T-helper 2 cell treated with Interferon-gamma antibody and Interleukin-4, amounts not matched to agents 100 ng/mL and 5 ng/mL, for 36 hours (primary cell): ENCODE data around the gene CDH23. TPM values are rescaled to one million over a fixed set of nuclear protein-coding genes. Genes with fewer than 3 reads are reported as not detected.

Experiments
- intact Hi-C: fragments of 100-400 bp; cut with micrococcal nuclease; formaldehyde crosslinking; loops from one replicate; pipeline ENCODE4 v1.15.1; 2023
- total RNA-seq: library from RNA; stranded (reverse); gene quantifications from 2 replicates; pipeline ENCODE4 v1.2.3, GENCODE V29; 2022

CDH23 gene
- total RNA-seq, 1 donor from 2014 or later: 4.2 TPM

DNA sequence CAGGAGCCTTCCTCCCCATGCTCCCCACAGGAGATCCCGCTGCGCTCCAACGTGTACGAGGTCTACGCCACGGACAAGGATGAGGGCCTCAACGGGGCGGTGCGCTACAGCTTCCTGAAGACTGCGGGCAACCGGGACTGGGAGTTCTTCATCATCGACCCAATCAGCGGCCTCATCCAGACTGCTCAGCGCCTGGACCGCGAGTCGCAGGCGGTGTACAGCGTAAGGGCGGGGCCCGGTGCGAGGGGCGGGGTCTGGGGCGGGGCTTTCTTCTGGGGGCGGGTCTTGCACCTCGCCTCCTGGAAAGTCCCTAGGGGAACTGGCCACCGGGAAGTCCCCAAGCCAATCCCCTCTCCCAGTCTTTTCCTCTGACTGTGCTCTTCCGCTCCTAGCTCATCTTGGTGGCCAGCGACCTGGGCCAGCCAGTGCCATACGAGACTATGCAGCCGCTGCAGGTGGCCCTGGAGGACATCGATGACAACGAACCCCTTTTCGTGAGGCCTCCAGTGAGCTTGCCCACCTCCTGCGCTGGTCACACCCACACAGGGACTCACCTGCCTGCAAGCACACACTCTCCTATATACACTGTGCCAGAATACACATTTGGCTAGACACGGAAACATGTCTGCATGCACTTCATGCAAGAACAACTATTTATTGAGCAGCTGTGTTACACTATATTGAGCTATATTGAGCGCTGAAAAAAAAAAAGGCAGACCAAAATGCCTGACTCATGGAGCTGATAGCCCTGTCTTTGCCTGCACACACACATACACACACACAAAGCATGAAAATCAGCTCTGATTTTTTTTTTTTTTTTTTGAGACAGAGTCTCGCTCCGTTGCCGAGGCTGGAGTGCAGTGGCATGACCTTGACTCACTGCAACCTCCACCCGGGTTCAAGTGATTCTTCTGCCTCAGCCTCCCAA, 409.3 kb downstream of the CDH23 start:
- intact Hi-C loops: no loop called here

DNA sequence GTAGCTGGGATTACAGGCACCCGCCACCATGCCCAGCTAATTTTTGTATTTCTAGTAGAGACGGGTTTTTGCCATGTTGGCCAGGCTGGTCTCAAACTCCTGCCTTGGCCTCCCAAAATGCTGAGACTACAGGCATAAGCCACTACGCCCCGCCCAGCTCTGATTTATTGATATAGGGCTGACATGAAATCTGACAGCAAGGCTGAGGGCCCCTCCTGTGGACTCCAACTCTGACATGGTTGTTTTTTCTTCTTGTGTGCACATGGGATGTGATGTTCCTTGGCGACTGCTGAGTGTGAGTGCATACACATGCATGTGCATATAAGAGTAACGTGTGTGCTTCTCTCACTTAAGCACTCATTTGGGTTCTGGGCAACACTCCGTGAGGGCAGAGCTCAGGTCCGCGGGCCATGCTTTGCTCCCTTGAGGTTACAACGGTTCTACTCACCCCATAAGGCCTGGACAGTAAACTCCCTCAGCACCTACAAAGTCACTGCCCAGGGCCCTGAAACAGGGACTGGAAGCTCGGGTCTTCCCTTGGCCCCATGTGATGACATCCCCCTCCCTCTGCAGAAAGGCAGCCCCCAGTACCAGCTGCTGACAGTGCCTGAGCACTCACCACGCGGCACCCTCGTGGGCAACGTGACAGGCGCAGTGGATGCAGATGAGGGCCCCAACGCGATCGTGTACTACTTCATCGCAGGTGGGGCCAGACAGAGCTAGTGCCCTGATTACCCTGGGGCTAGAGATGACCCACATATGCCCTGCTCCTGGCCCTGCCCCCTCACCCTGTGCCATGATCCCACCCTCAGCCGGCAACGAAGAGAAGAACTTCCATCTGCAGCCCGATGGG, 410.2 kb downstream of the CDH23 start:
- intact Hi-C loops: no loop called here

DNA sequence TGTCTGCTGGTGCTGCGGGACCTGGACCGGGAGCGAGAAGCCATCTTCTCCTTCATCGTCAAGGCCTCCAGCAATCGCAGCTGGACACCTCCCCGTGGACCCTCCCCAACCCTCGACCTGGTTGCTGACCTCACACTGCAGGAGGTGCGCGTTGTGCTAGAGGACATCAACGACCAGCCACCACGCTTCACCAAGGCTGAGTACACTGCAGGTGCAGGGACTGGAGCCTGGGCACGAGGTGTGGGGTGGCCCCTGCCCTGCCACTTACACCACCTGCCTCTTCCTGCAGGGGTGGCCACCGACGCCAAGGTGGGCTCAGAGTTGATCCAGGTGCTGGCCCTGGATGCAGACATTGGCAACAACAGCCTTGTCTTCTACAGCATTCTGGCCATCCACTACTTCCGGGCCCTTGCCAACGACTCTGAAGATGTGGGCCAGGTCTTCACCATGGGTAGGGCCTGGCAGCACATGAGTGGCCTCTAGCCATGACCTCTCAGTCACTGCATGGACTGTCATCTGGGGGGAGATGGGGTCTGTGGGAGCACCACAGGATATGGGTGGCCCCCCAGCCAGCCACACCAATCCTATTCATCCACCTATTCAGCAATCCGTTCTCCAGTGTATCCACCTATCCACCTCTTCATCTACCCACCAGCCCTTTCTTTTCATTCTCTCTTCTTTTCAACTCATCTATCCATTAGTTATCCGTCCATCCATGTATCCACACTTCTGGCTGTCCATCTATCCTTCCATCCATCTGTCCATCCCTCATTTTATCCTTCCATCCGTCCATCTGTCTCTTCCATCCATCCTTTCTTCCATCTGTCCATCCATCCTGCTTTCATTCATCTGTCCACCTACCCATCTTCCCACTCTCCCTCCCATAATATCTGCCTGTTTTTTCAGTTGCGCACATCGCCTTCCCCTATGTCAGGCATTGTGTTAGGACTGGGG, 411.1 kb downstream of the CDH23 start:
- intact Hi-C loops: no loop called here

DNA sequence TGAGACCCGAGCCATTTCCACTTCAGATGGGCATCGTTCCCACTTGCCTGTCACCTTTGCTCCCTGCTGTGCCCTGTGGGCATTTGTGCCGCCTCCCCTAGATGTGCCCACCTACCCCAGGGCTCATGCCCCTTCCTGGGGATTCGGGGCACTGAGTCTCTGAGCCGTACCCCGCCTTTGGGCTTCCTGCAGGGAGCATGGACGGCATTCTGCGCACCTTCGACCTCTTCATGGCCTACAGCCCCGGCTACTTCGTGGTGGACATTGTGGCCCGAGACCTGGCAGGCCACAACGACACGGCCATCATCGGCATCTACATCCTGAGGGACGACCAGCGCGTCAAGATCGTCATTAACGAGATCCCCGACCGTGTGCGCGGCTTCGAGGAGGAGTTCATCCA, 412.9 kb downstream of the CDH23 start:
- intact Hi-C loops: loop anchor here (5.0 to 10.0 kb wide), 3 partner anchors 82 to 205 kb away; no protein-coding TSS in a partner anchor

DNA sequence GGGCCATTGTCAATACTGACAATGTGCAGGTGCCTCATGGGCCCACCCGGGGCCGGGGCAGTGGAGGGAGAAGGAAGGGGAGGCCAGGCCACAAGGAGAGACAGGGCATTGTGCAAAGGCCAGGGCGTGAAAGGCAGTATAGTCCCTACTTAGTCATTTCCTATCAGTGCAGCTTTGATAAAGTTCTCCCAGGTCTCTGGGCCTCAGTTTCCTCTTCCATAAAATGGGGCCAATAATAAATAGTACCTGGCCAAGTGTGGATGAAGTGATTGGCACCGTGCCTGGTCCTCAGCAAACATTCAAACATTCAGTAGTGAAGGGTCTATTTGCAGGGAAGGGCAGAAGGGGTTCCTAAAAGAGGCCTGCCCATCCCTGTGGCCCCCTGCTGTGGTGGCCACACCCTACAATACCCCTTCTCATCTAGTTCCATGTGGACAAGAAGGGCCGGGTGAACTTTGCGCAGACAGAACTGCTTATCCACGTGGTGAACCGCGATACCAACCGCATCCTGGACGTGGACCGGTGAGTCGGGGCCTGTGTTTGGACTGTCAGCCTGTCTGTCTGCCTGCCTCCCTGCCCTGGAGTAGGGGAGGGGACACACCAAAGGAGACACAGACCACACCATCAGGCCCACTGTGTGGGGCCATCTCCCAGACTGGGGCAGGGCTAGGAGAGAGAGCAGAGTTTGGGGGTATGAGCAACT, 413.5 kb downstream of the CDH23 start:
- intact Hi-C loops: loop anchor here (5.0 to 10.0 kb wide), 3 partner anchors 83 to 205 kb away; no protein-coding TSS in a partner anchor

DNA sequence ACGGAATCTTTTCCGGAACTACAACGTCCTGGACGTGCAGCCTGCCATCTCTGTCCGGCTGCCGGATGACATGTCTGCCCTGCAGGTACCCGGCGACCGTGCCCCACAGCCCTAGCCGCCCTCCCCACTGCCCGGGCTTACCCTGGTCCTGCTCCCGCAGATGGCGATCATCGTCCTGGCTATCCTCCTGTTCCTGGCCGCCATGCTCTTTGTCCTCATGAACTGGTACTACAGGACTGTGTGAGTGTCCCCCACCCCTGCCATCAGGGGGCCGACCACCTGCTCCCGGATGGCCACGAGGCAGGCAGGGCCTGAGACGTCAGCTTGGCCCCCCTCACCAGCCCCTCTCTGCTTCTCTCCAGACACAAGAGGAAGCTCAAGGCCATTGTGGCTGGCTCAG, 414.6 kb downstream of the CDH23 start:
- intact Hi-C loops: loop anchor here (5.0 to 10.0 kb wide), 3 partner anchors 84 to 207 kb away; no protein-coding TSS in a partner anchor

DNA sequence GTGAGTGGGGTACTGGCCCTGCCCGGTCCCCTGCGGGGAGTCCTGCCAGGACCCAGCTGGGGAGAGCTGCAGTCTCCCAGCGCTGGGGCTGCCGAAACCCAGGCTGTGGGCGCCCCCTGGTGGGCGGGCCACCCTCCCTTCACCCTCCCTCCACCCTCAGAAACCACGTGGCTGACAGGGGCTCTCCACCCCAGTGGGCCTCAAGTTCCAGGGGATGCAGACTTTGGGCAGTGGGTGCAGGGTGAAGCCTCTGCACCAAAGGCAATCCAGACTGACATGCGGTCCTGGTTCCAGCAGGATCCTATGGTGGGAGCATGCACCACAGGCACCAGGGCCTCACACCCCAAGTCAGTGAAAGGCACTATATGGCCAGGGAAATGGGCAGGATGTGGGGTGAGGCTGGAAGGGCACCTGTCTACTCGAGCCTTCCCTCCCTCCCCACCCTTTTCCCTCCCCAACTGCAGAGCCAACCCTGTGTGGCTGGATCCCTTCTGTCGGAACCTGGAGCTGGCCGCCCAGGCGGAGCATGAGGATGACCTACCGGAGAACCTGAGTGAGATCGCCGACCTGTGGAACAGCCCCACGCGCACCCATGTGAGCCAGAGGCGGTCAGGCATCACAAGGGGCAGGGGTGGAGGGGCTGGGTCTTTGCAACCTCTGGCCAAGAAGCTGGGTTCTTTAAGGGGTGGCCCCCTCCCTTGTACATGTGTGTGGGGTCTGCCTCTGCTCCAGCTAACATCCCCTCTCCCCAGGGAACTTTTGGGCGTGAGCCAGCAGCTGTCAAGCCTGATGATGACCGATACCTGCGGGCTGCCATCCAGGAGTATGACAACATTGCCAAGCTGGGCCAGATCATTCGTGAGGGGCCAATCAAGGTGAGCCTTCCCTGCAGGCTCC, 415.5 kb downstream of the CDH23 start:
- intact Hi-C loops: loop anchor here (1.0 to 10.0 kb wide), 5 partner anchors 85 to 497 kb away; no protein-coding TSS in a partner anchor

DNA sequence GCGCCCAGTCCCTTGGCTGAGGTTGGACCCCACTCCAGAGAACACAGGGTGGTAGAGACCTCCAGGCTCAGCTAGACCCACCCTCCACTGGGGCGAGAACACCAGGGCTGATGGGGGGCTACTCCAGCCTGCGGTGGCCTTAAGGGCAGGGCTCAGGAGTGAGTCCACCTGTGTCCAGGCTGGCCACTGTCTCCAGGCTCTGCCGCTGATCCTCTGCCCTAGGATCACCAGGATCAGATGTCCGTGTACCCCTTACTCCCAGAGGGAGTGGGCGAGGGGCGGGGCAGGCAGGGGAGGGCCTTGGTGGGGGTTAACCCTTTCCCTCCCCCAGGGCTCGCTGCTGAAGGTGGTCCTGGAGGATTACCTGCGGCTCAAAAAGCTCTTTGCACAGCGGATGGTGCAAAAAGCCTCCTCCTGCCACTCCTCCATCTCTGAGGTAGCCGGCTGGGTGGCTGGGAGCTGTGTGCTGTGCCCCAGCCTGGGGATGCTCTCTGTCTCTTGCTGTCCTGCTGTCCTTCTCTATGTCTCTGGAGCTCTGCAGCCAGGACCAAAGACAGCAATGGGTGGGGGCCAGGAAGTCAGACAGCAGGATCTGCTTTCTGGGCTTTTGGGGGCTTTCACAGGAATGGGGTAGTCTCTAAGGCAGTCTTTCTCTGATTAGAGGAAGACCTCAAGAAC, 416.3 kb downstream of the CDH23 start:
- intact Hi-C loops: loop anchor here (1.0 to 10.0 kb wide), 5 partner anchors 86 to 498 kb away; no protein-coding TSS in a partner anchor

DNA sequence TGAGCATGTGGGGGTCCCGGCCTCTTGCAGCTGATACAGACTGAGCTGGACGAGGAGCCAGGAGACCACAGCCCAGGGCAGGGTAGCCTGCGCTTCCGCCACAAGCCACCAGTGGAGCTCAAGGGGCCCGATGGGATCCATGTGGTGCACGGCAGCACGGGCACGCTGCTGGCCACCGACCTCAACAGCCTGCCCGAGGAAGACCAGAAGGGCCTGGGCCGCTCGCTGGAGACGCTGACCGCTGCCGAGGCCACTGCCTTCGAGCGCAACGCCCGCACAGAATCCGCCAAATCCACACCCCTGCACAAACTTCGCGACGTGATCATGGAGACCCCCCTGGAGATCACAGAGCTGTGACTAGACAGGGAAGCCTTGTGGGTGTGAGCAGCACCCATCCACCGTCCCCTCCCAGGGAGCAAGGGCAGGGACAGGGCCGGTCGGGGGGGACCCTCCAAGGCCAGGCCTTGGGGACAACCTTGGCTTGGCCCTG, 418.2 kb downstream of the CDH23 start:
- intact Hi-C loops: loop anchor here (5.0 to 10.0 kb wide), 3 partner anchors 88 to 210 kb away; no protein-coding TSS in a partner anchor

DNA sequence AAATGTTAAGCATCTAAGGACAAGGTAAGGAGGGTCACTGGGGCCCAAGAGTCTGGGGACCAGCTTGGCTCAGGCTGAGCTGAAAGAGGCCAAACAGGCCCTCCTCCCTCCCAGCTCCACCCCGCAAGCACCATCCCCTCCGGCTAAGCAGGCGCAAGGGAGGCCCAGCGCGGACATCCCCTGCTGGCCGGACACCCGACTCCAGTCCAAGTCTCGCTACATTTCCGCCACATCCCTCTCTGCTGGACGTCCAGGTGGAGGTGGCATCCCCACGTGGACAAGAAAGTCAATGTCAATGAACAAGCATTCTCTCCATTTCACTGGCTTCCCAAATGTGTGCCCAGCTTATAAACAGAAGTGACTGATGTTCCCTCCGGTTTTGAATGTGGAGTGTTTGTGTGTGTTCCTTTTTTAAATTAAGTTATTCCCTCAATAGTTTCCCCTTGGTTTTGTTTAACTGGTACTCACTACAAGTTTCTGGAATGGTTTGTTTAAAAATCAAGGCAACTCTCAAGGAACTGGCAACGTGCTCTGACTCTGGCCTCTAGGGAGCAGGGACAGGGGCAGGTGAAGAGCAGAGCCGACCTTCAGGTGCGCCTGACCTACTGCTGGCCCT, 418.9 kb downstream of the CDH23 start:
- intact Hi-C loops: loop anchor here (10.0 kb wide), 1 partner anchor 211 kb away; no protein-coding TSS in a partner anchor

DNA sequence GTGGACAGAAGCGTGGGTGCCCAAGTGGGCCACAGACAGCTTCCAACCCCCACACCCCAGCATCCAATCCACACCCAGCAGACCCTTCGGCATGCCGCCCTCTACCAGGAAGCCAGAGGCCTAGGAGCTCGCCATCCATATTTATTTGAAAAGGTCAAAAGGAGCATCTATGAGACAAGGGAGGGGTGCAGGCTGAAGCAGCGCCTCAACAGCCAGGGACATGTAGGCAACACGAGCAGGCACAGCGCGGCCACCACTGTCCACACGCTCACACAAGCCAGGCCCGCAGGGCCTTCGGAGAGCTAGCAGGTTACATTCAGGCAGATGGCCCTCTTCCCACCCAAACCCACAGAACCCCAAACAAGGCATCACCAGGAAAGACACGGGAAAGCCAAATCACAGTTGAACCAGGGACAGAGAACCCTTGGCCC, 419.7 kb downstream of the CDH23 start:
- intact Hi-C loops: loop anchor here (10.0 kb wide), 1 partner anchor 212 kb away; no protein-coding TSS in a partner anchor

DNA sequence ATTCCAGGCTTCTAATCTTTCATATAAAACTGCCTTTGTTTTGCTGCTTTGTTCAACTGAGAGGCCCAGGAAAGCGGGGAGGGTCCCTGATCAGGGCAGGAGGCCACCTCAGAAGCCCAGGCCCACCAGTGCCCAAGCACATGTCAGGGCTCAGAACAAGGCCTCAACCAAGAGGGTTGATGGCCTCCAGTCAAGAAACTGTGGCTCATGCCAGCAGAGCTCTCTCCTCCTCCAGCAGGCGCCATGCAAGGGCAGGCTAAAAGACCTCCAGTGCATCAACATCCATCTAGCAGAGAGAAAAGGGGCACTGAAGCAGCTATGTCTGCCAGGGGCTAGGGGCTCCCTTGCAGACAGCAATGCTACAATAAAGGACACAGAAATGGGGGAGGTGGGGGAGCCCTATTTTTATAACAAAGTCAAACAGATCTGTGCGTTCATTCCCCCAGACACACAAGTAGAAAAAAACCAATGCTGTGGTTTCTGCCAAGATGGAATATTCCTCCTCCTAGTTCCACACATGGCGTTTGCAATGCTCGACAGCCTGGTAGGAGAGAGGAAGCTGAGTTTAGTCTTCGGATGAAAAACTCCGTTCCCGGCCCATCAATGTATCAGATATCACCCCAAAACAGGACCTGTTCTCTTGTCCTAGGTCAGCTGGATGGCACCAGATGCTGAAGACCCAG, 420.4 kb downstream of the CDH23 start:
- intact Hi-C loops: loop anchor here (10.0 kb wide), 1 partner anchor 212 kb away; no protein-coding TSS in a partner anchor

DNA sequence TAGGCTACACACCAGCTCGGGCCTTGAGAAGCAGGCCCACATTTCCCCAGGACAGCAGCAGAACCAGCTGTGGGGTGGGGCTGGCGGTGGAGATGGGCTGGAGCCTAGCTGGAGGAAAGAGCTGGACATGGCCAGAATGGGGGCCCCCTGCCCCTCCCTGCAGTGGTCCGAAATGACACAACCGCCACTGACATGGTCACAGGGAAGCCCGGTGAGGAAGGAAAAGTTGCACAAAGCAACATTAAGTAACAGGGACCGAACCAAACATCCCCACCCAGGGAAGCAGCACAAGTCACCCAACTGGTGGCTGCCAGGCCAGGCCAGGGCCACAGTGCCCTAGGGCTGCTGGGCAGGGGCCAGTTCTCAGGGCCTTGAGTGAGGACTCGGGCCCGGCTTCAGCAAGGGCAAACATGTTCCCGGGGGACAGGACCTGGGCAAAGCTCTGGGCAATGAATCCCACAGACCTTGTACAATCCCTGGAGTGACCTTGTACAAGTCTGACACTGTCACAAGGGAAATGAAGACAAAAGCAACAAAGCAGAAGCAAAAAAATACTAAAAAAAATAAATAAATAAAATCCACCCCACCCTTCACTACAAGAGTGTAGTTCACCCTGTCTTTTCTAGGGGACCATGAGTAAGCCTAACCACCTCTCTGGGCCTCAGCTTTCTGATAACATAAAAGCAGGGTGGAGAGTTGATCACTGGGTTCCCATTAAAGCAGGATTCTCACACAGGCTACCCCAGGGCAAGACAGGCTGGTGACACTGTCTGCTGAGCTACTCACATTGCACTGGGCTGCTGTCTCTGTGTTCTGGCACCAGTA, 421.3 kb downstream of the CDH23 start:
- intact Hi-C loops: loop anchor here (10.0 kb wide), 1 partner anchor 213 kb away; no protein-coding TSS in a partner anchor

DNA sequence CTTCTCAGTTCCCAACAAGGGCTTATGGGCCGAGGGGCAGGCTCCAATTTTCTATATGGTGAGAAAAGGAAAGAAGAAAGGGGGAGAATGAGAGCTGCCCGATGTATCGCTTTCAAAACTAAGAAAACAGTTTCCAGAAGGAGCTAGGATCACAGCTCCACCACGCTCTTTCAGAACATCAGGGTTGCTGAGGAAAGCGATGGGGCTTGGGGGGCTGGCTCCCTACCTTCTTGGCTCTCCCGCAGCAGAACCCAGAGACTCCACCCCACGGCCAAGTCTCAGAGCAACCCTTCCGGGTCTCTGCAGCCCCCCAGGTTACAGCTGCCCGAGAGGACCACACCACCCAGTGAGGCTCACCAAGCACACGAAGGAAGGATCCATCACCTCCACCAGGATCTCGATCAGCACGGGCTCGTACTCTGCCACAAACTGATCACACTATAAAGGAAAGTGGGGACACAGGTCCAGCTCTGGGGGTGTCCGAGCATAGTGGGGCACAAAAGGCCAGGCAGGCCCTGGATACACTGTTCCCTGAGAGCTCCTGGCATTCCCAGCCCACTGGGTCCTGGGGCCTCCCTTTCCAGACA, 422.0 kb downstream of the CDH23 start:
- intact Hi-C loops: loop anchor here (10.0 kb wide), 1 partner anchor 214 kb away; no protein-coding TSS in a partner anchor

DNA sequence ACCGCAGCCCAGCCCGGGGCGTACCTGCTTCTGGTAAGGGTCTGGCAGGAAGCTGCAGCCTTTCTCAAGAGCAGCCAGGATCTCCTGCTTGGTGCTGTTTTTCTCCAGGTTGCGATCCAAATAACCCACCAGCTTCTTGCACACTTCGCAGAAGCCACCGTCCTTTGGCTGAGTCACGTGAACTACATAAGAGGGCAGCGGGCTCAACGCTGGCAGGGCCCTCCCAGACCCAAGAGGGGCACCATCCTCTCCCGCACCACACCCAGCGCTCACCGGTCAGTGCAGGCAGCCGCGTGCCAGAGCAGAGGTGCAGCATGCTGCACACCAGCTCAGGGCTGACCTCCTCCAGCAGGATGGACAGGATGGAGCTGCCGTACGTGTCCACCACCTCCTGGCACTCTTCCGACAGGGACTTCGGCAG, 422.7 kb downstream of the CDH23 start:
- intact Hi-C loops: loop anchor here (10.0 kb wide), 1 partner anchor 215 kb away; no protein-coding TSS in a partner anchor
